Gastroesophageal sphincter (tissue), 3 donors: Measurements from ENCODE around the gene B4GALT7.

Experiments used
- POLR2A ChIP-seq, 2 donors: fragments of 450-650 bp; IDR thresholded peaks; one replicate each; pipeline ENCODE4 v1.6.1; 2017; ENCODE audit warnings: antibody characterized with exemption in 2 of 2, mild to moderate bottlenecking in 2 of 2, moderate library complexity in 1 of 2
- TF ChIP-seq, protein P1 (sequence below), 4 experiments: fragments of 200-600 bp in 2 of 4; fragments of 450-650 bp in 2 of 4; sonication (generic) in 1 of 4; IDR thresholded peaks; one replicate each; pipeline ENCODE4 v1.5.1; 2017 to 2019; ENCODE audit warnings: antibody characterized with exemption in 4 of 4, mild to moderate bottlenecking in 2 of 4, moderate library complexity in 2 of 4

DNA sequence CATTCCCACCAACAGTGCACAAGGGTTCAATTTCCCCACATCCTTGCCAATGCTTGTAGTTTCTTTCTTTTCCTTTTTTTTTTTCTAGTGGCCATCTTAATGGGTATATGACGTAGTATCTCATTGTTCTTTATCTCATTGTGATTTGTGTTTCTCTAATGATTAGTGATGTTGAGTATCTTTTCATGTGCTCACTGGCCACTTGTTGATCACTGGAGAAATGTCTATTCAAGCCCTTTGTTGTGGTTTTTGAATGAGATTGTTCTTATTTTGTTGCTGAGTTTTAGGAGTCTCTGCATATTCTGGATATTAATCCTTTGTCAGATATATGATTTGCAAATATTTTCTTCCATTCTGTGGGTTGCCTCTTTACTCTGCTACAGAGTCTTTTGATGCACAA, 9.5 kb upstream of the B4GALT7 start:
- TF ChIP-seq, protein P1, sequence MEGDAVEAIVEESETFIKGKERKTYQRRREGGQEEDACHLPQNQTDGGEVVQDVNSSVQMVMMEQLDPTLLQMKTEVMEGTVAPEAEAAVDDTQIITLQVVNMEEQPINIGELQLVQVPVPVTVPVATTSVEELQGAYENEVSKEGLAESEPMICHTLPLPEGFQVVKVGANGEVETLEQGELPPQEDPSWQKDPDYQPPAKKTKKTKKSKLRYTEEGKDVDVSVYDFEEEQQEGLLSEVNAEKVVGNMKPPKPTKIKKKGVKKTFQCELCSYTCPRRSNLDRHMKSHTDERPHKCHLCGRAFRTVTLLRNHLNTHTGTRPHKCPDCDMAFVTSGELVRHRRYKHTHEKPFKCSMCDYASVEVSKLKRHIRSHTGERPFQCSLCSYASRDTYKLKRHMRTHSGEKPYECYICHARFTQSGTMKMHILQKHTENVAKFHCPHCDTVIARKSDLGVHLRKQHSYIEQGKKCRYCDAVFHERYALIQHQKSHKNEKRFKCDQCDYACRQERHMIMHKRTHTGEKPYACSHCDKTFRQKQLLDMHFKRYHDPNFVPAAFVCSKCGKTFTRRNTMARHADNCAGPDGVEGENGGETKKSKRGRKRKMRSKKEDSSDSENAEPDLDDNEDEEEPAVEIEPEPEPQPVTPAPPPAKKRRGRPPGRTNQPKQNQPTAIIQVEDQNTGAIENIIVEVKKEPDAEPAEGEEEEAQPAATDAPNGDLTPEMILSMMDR (IDR thresholded peaks at IDR 0.05) = no peak
- TF ChIP-seq POLR2A (IDR thresholded peaks at IDR 0.05) = no peak
